ENCODE results near the gene EVC2. TPM values are rescaled to one million over a fixed set of nuclear protein-coding genes. Genes with fewer than 3 reads are reported as not detected.

EVC2 gene
- total RNA-seq, 3 donors from 2014 or later (not counting 1 experiment from before 2014, with no cell fraction given): 0.20 to 2.6 (median 1.5) TPM

DNA sequence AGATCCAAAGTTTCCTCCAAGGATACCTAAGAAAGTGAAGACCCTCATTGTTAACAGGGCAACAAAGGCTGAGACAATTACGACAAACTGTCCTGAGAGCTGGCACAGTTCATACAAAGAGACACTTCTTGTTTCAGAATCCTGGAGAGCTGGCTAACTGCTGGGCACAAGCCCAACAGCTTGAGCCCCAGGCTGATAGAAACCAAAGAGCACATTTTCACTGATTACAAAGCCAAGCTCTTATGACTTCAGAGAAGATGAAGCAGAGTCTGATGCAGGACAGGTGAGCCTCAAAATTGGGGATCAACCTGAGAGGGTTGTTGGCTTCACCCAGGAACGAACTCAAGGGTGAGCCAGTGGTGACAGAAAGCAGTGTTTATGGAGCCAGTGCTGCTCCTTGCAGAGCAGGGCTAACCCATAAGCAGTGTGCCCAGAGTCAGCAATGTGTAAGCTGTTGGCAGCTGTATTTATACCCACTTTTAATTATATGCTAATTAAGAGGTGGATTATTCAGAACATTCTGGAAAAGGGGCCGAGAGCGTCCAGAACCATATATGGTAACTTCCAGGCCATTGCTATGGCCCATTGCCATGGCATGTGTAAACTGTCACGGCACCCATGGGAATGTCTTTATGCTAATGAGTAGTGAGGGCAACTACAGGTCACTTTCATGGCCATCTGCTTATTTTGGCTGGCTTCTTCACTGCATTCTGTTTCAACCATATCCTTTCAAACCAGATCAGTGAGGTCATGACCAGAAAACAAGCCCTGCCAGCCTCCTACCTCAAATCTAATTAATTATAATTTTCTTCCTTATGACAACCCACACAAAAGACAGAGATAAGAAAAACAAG, 183.7 kb downstream of the EVC2 start:
- Histone ChIP-seq H3K36me3 (ENCODE audit: control insufficient read depth, insufficient read depth, low read length) (no peaks in the 10 kb centered on the region), H3K27ac (ENCODE audit: low read length) (no peak overlapping the region), H3K9me3 (ENCODE audit: control insufficient read depth, insufficient read depth, low read length) (no peaks in the 10 kb centered on the region), H3K4me3 (ENCODE audit: low read length) (no peak overlapping the region), H3K27me3 (ENCODE audit: control insufficient read depth, insufficient read depth, low read length) (no peaks in the 10 kb centered on the region), H3K4me1 (ENCODE audit: control insufficient read depth, insufficient read depth, low read length) (no peaks in the 10 kb centered on the region)
- Mint-ChIP-seq H3K27me3 (ENCODE audit: low read depth in 2 of 2) (peaks cover 0 to 8% of the 10 kb centered on the region in 2 donors), H3K4me3 (no peak overlapping the region), H3K27ac (no peak overlapping the region), H3K9me3 (peaks cover 0 to 2% of the 10 kb centered on the region in 2 donors), H3K4me1 (no peaks in the 10 kb centered on the region), H3K36me3 (no peaks in the 10 kb centered on the region)
- ATAC-seq (no peak), DNase-seq (no peak)
- TF ChIP-seq, protein P1, sequence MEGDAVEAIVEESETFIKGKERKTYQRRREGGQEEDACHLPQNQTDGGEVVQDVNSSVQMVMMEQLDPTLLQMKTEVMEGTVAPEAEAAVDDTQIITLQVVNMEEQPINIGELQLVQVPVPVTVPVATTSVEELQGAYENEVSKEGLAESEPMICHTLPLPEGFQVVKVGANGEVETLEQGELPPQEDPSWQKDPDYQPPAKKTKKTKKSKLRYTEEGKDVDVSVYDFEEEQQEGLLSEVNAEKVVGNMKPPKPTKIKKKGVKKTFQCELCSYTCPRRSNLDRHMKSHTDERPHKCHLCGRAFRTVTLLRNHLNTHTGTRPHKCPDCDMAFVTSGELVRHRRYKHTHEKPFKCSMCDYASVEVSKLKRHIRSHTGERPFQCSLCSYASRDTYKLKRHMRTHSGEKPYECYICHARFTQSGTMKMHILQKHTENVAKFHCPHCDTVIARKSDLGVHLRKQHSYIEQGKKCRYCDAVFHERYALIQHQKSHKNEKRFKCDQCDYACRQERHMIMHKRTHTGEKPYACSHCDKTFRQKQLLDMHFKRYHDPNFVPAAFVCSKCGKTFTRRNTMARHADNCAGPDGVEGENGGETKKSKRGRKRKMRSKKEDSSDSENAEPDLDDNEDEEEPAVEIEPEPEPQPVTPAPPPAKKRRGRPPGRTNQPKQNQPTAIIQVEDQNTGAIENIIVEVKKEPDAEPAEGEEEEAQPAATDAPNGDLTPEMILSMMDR (IDR thresholded peaks at IDR 0.05): no peak
- 83% methylated on average over 5 of the region's 5 CpGs for WGBS (ENCODE audit: insufficient coverage)
- intact Hi-C loops (cut with micrococcal nuclease): no loop called here

DNA sequence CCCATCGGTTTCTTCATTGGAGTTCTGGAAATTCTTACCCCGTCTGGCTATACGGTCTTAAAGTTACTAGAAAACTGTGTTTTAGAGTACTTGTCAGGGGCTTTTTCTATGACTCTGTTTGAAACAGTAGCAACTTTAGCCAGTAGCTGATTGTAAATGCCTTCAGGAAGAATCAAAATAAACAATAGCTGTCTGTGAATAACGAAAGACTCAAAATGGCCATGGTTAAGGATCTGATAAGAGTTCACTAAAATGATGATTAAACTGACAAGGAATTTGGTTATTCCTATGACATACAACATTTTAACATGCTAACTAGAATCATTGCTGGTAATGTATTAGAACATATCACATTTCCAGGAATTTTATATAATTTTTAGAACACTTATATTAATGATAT, 191.0 kb downstream of the EVC2 start:
- no peaks in the 10 kb centered on the region for H3K4me1 ChIP-seq (ENCODE audit: control insufficient read depth, insufficient read depth, low read length)
- intact Hi-C loops (cut with micrococcal nuclease): no loop called here
- H3K4me1 Mint-ChIP-seq: no peaks in the 10 kb centered on the region
- no peak overlapping the region for H3K27ac ChIP-seq (ENCODE audit: low read length)
- H3K9me3 ChIP-seq (ENCODE audit: control insufficient read depth, insufficient read depth, low read length): no peaks in the 10 kb centered on the region
- DNase-seq (no peak), ATAC-seq (no peak)
- H3K36me3 ChIP-seq (ENCODE audit: control insufficient read depth, insufficient read depth, low read length): no peaks in the 10 kb centered on the region
- H3K27ac Mint-ChIP-seq: no peak overlapping the region
- H3K9me3 Mint-ChIP-seq: peaks cover 0 to 2% of the 10 kb centered on the region in 2 donors
- no peaks in the 10 kb centered on the region for H3K27me3 ChIP-seq (ENCODE audit: control insufficient read depth, insufficient read depth, low read length)
- TF ChIP-seq, protein P1 (IDR thresholded peaks at IDR 0.05): no peak
- H3K36me3 Mint-ChIP-seq: no peaks in the 10 kb centered on the region
- no peaks in the 10 kb centered on the region for H3K27me3 Mint-ChIP-seq (ENCODE audit: low read depth in 2 of 2)
- 91% methylated on average over 4 of the region's 4 CpGs for WGBS (ENCODE audit: insufficient coverage)
- H3K4me3 Mint-ChIP-seq: no peak overlapping the region
- no peak overlapping the region for H3K4me3 ChIP-seq (ENCODE audit: low read length)

DNA sequence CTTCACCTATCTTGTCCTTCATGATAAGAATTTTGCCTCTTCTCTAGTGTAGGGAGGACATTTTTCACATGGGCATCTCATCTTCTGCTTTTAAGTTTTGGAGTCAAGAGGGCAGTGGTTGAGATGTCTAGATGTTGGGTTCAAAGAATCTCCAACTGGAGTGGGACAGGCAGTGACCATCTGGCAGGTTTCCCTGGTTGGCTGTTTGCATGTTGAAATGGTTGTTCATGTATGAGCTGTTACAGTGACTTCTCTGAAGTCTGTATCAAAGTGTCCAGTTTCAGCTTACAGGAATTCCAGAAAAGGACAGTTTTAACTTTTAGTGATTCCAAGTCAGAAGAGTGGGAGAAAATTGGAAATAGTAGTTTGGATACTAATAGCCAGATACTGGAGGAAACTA, 192.7 kb downstream of the EVC2 start:
- Histone ChIP-seq H3K27me3 (ENCODE audit: control insufficient read depth, insufficient read depth, low read length) (no peaks in the 10 kb centered on the region), H3K27ac (ENCODE audit: low read length) (no peak overlapping the region), H3K4me1 (ENCODE audit: control insufficient read depth, insufficient read depth, low read length) (no peaks in the 10 kb centered on the region), H3K9me3 (ENCODE audit: control insufficient read depth, insufficient read depth, low read length) (no peaks in the 10 kb centered on the region), H3K36me3 (ENCODE audit: control insufficient read depth, insufficient read depth, low read length) (no peaks in the 10 kb centered on the region), H3K4me3 (ENCODE audit: low read length) (no peak overlapping the region)
- intact Hi-C loops (cut with micrococcal nuclease): no loop called here
- Mint-ChIP-seq H3K4me3 (no peak overlapping the region), H3K27me3 (ENCODE audit: low read depth in 2 of 2) (no peaks in the 10 kb centered on the region), H3K9me3 (no peaks in the 10 kb centered on the region), H3K36me3 (no peaks in the 10 kb centered on the region), H3K4me1 (no peaks in the 10 kb centered on the region), H3K27ac (no peak overlapping the region)
- no peak for DNase-seq
- ATAC-seq: no peak
- TF ChIP-seq, protein P1 (IDR thresholded peaks at IDR 0.05): no peak

Other genes with a start within 250 kb of the EVC2 start
- gene EVC, start 2.6 kb upstream of the EVC2 start, total RNA-seq: 1 to 10 TPM in 1 of 3 donors, under 1 TPM in 2; 0.18 to 2.9 (median 0.42) TPM
- gene CRMP1, start 184.5 kb upstream of the EVC2 start, total RNA-seq: not detected